Measurements from ENCODE around the gene EIF4E2.
"Not testable (repeated sequence)": the region's sequence is repeated elsewhere in the genome, so short reads cannot be mapped to it uniquely, and the experiment has no call there.

Gene EIF4E2

DNA sequence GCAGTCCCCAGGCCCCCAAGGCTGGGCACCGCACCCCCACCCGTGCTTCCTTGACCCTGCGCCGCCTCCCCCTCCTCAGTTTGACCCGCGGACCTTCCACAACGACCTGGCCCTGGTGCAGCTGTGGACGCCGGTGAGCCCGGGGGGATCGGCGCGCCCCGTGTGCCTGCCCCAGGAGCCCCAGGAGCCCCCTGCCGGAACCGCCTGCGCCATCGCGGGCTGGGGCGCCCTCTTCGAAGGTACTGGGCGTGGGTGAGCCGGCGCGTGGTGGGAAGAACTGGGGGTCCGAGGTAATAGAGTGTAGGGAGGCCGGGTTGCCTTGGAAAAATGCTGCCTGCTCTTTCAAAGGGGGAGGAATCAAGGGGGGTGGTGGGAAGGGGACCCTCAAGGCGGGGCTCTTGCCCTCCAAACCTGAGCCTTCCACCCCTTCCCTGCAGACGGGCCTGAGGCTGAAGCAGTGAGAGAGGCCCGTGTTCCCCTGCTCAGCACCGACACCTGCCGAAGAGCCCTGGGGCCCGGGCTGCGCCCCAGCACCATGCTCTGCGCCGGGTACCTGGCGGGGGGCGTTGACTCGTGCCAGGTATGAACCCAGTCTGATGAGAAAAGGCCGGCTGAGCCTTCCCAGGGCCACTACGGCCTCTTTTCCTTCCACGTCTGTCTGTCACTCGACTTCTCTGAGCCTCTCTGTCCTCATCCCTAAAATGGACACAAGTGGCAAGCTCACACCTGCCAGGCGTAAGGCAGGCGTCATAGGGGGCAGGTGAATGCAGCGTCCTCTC lies 27.7 kb upstream of the EIF4E2 start:
- DNase-seq (ENCODE audit: low read depth) = no peak

DNA sequence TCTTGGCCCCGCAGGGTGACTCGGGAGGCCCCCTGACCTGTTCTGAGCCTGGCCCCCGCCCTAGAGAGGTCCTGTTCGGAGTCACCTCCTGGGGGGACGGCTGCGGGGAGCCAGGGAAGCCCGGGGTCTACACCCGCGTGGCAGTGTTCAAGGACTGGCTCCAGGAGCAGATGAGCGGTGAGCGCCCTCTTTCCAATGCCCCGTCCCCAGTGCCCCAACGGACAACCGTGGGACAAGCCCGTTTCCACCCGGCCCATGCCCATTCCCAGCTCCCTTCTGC lies 27.1 kb upstream of the EIF4E2 start:
- DNase-seq (ENCODE audit: low read depth) = no peak

DNA sequence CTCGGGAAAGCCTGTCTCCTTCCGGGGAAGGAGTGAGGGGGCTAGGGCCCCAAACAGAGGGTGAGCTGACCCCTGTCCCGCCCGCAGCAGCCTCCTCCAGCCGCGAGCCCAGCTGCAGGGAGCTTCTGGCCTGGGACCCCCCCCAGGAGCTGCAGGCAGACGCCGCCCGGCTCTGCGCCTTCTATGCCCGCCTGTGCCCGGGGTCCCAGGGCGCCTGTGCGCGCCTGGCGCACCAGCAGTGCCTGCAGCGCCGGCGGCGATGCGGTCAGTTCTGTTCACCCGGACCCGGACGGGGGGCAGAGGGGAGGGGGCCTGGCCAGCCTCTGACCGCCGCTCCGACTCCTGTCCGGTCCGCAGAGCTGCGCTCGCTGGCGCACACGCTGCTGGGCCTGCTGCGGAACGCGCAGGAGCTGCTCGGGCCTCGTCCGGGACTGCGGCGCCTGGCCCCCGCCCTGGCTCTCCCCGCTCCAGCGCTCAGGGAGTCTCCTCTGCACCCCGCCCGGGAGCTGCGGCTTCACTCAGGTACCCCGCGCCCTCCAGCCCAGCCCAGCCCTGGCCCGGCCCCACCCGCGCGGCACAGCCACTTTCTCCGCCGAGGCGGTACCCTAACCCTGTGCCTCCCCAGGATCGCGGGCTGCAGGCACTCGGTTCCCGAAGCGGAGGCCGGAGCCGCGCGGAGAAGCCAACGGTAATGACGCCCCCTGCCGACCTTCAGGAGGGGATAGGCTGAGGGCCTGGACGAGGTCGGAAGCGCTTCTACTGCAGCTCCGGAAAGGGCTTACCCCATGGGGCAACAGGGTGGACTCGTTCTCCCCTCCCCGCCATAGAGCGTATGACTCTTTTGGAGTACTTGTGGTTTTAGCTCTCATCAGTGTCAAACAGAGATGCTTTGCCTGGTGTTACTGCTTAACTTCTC lies 26.5 kb upstream of the EIF4E2 start:
- no peak for DNase-seq (ENCODE audit: low read depth)

DNA sequence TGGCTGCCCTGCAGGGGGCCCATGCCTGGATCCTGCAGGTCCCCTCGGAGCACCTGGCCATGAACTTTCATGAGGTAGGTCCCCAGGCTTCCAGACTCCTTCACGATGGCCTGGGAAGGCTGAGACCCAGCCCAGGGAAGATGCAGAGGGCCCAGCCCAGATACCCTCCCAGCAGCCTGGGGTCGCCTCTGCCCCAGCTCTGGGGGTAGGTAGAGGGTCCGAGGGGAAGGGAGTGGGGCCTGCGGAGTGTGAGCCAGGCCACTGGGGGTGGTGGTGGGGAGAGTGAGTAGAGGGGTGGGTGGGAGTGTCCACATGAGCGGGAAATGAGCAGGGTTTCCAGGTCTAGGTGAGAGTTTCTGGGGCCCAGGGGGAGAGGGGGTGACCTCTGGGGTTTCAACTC lies 25.7 kb upstream of the EIF4E2 start:
- no peak for DNase-seq (ENCODE audit: low read depth)

DNA sequence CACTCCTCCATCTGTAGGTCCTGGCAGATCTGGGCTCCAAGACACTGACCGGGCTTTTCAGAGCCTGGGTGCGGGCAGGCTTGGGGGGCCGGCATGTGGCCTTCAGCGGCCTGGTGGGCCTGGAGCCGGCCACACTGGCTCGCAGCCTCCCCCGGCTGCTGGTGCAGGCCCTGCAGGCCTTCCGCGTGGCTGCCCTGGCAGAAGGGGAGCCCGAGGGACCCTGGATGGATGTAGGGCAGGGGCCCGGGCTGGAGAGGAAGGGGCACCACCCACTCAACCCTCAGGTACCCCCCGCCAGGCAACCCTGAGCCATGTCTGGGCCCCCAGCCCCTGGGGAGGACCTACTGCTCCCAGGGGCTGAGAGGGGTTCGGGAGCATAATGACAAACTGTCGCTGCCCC lies 25.3 kb upstream of the EIF4E2 start:
- DNase-seq (ENCODE audit: low read depth) = no peak

DNA sequence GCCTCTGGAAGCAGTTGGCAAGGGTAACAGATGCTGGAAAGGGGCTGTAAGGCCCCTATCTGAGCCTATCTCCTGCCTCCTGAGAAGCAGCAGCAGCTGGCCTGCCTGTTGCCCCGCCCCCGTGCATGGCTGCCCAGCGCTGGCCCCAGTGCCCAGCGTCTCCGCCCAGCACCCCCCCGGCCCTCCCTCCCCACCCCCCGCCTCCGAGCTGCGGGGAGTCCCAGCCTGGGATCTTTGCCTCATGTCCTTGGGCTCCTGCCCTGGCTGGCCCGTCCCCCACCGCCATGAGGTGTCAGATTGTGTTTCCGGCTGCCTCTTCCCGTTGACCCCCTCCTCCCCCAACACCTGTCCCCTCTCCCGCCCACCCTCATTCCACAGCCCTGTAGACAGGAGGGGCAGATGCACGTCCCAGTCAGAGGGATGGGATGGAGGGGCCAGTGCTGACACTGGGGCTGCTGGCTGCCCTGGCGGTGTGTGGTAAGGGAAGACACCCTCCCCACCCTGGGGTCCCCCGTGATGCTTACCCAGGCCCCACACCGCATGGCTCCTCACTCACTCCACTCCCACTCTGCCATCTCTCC lies 24.6 kb upstream of the EIF4E2 start, which contains the start of gene CHRND:
Gene CHRND, plus strand, starts transcription at position 370 of the 581 bp plus-strand sequence. Its CDS starts 56 bp downstream, at position 426.
- DNase-seq (ENCODE audit: low read depth) = no peak

DNA sequence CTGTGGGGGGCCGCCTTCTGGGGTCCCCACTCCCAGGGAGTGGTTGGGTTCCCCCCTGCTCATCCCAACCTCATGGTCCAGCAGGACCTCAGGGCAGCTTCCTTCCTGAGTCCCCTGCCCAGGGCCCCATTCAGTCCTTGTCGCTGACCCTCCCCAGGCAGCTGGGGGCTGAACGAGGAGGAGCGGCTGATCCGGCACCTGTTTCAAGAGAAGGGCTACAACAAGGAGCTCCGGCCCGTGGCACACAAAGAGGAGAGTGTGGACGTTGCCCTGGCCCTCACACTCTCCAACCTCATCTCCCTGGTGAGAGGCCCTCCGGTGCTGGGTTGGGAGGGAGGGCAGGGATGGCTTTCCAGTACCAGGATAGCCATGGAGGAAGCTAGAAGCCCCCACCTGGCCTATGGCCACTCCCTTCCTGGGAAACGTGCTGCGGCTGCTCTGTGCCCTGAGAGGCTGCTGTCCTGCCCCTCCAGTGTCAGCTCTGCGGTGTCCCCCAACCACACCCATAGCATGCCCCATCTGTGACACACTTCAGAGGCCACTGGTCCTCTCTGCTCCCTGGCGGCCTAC lies 24.0 kb upstream of the EIF4E2 start:
- DNase-seq (ENCODE audit: low read depth) = no peak

DNA sequence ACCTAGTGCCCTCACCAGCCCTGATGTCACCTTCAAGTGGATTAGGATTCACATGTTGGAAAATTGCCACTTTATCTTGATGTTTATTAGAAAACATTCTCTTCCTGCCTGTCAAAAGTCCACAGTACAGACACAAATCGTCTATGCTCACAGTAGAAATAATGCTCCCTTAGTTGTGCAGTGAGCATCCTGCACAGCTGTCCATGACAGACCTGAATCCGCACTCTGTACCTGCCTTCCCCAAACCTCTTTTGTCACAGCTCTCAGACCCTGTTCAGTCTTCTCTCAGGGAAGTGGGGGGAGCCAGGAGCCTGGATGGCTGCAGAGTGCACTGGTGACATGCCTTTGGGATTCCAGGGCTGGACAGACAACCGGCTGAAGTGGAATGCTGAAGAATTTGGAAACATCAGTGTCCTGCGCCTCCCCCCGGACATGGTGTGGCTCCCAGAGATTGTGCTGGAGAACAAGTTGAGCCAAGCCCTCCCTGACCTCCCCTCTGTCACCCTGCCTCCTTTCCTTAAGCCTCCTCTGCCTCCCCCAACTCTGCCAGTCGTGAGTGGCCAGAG lies 22.5 kb upstream of the EIF4E2 start:
- no peak for DNase-seq (ENCODE audit: low read depth)

DNA sequence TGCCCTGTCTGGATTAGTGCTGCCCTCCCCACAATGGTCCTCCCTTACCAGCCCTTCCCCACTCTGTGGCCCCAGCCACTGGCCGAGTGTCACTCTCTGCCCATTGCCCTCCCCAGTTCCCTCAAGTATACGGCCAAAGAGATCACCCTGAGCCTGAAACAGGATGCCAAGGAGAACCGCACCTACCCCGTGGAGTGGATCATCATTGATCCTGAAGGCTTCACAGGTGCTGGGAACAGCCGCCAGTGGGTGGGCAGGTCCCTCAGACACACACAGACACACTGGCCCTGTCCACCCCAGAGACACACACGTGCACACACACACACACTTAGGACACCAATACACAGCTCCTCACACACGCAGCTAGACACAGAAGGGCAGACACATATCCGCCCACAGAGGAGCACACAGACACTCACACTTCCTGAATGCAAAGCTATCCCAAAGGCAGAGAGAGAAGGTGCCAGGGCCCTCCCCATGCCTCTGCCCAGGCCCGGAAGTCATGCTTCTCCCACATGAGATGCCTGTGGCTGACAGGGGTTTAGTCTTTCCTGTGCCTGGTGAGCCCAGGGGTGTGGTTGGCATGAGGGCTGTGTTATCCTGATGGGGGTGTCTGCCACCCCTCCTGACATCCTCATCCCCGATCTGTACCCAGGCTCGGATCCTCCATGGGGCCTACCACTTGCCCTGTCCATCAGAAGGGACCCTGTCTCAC lies 21.6 kb upstream of the EIF4E2 start:
- DNase-seq (ENCODE audit: low read depth) = no peak

DNA sequence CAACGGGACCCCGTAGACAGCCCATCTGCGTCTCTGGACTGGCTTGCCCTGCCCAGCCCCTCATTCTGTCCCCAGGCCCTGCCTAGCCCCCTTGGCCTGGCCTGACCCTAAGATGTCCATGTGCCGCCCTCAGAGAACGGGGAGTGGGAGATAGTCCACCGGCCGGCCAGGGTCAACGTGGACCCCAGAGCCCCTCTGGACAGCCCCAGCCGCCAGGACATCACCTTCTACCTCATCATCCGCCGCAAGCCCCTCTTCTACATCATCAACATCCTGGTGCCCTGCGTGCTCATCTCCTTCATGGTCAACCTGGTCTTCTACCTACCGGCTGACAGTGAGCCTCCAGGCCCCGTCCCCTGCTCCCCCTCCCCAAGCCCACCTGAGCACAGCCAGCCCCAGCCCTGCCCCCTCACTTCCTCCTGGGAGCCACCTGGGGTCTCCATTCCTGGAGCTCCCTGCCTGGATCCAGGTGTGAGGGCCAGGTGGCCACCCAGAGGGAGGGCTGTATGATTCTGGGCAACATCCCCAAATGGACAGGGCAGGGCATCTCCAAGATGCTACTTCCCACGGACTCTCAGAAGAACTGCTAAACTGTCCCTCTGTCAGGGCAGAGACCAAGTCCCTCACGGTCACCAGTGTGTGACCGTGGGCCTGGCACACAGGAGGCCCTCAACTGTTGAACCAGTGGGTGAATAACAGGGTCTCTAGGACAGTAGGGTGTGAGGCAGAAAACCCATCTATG lies 20.5 kb upstream of the EIF4E2 start:
- no peak for DNase-seq (ENCODE audit: low read depth)

DNA sequence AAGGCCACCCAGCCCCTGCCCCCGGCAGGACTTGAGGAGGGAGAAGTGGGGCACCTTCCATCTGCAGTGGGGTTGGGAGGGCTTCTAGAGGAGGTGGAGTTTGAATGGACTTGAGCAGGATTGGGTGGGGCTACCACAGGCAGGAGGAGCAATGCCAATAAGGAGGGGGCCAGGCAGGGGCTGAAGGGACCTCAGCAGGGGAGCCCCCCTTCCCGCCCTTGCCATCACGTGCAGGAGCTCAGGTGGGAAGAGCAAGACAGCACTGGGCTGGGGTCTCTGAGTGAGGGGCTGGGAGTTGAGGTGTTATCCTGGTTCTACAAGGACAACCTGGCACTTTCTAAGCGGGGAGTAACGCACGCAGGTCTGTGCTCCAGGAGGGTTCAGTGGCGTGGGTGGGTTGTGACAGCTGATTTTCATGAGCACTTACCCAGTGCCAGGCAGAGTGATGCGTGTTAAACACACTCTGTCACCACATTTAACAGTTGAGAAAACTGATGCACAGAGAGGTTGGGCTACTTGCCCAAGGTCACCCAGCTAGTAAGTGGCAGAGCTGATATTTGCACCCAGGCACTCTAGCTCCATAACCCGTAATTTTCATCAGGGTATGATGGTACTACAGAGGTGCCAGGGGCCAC lies 19.7 kb upstream of the EIF4E2 start:
- DNase-seq (ENCODE audit: low read depth) = no peak

DNA sequence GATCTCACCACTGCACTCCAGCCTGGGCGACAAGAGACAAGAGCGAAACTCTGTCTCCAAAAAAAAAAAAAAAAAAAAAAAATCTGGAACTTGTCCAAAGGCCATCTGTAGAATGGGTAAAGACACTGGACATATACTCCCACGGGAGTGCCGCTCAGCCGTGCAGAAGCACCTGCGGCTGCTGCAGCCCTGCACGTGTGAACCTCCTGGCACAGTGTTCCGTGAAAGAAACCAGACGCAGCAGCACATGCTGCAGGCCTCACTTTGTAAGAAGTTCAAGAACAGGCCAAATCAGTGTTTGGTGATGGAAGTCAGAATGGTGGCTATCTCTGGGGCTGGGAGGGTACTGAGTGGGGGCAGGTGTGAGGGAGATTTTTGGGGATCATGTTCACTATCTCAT lies 18.1 kb upstream of the EIF4E2 start:
- no peak for DNase-seq (ENCODE audit: low read depth)

DNA sequence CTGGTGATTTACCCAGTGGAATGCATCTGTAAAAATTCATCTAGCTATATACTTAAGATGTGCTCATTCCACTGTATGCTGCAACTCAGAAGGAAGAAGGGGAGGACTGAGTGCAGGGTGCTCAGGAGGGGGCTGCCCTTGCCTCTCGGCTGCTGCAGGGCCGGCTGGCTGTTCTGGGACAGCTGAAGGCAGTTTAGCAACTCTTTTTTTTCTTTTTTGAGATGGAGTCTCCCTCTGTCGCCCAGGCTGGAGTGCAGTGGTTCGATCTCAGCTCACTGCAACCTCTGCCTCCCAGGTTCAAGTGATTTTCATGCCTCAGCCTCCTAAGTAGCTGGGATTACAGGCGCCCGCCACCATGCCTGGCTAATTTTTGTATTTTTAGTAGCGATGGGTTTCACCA lies 17.7 kb upstream of the EIF4E2 start:
- DNase-seq (ENCODE audit: low read depth) = not testable (repeated sequence)

DNA sequence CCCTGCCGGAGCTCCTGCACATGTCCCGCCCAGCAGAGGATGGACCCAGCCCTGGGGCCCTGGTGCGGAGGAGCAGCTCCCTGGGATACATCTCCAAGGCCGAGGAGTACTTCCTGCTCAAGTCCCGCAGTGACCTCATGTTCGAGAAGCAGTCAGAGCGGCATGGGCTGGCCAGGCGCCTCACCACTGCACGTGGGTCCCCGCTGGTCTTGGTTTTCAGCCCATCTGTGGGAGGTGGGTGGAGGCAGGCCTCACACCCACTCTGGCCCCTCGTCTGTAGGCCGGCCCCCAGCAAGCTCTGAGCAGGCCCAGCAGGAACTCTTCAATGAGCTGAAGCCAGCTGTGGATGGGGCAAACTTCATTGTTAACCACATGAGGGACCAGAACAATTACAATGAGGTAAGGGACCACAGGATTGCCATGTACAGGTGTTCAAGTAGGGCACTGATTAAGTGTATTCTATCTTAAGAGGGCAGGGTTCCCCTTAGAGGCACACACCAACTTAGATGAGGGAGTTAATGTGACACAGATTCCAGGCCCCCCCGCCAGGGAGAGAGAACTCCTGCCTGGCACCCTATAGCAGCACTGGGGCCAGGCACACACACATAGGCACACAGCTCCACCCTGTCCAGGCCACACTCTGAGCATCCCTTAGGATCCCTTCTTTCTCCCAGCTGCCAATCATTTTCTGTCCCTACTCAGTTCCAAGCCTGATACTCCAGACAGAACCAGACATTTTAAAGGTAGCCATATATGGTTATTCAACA lies 16.4 kb upstream of the EIF4E2 start:
- DNase-seq (ENCODE audit: low read depth) = no peak

DNA sequence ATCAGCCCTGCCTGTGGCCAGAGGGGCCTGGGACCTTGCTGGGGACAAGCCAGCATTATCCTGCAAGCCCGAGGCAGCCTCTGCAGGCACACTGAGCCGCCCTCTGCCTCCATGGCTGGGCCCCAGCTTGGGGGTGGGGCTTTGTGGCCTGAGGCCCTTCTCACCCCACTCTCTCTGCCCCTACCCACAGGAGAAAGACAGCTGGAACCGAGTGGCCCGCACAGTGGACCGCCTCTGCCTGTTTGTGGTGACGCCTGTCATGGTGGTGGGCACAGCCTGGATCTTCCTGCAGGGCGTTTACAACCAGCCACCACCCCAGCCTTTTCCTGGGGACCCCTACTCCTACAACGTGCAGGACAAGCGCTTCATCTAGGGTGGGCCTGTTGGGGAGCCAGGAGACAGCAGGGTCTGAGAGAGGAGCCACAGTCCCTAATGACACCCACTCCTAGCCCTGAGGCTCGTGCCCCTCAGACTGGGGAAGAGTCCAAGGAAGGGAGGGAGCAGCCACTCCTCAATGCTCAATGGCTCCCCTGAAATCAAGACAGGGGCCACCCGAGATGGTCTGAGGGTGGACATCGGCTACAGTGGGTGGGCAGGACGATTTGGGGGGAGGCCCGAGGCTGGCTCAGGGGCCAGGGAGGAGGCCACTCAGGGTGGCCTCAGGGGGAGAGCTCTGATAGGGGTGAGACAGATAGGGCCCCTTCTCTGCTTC lies 15.4 kb upstream of the EIF4E2 start:
- no peak for DNase-seq (ENCODE audit: low read depth)

DNA sequence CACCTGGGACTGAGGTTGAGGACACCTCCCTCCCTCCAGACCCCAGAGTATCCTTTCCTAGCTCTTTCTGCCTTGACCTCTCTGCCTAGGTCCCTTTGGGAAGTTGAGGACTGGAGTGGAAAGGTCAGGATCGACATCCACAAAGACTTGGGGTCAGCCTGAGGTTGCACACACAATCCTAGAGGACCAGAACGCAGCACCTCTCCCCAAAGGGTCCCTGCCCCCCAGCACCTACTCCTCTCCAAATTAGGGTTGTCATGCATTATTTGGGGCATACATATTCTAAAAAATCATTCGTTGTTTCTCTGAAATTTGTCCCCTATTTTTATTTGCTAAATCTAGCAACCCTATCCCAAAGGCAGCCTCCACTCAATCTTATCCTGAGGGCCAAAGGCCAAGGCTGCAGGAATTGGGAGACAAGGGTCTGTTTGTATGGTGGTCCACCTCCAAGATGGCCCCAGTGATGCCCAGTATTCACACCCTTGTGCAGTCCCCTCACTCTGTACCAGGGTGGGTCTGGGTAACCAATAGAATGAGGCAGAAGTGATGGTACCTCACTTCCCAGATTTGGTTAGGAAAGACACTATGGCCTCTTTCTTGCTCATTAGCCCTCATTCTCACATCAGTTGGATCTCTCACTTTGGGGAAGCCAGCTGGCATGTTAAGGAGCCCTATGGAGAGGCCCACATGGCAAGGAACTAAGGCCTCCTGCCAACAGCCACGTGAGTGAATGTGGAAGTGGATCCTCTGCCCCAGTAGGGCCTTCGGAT lies 14.5 kb upstream of the EIF4E2 start:
- DNase-seq (ENCODE audit: low read depth) = no peak

DNA sequence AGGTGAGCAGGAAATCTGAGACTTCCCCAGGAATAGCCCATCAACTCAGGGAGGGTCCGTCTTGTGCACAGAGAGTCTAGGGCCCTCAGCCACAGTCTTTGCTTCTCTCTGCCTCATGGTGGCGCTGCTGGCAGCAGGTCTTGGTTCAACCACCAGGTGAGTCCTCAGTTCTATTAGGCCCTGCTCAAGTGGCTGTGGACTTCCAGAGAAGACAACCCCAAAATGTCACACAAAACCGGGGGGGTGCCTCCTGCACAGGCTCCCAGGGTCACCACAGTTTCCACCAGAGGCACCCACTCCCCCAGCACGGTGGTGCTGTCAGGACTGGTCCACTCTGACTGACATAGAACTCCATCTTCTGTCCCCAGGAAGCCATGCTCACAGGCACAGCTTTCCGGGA lies 13.4 kb upstream of the EIF4E2 start:
- no peak for DNase-seq (ENCODE audit: low read depth)

DNA sequence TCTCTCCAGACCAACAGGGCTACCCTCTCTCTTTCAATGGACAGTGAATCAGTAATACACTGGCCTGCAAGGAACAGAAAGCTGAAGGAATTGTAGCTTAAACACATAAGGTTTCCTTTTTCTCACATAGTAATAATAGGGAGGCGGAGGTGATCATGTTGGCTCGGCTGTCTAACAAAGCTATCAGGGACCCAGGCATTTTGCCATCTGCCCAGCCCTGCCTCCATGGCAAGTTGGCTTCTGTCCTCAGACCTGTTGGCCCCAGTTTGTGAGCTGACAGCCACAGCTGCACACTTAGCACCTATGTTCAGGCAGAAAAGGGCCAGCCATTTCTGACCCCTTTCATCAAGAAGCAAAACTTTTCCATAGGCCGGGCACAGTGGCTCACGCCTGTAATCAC lies 13.0 kb upstream of the EIF4E2 start:
- DNase-seq (ENCODE audit: low read depth) = no peak
